ENCODE measurements around the gene TARDBP. TPM values are rescaled to one million over a fixed set of nuclear protein-coding genes. Genes with fewer than 3 reads are reported as not detected.
"Not testable (repeated sequence)": the region's sequence is repeated elsewhere in the genome, so short reads cannot be mapped to it uniquely, and the experiment has no call there.

The TARDBP gene
- total RNA-seq, 1 donor from 2014 or later: 107 TPM

DNA sequence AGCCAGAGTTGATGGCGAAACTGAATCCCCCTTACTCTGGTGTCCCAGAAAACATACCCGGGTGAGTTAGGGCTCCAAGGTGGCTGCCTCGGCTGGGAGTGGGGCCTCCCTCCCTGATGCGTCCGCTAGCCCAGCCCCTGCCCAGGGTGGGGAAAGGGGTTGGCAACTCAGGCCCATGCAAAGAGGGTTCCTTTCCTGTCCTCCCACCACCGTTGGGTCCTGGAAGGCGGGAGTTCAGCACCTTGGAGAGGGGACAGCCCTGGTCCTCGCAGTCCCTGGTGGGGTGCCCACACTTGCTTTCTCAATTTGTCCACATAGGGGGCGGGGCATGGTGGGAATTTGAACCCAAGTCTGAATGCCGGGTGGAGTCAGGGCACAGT is 41.3 kb downstream of the TARDBP start:
- intact Hi-C loops (cut with DNase I): no loop called here
- ATAC-seq (peak; percentile 26), DNase-seq (ENCODE audit: missing footprints) (no peak)

DNA sequence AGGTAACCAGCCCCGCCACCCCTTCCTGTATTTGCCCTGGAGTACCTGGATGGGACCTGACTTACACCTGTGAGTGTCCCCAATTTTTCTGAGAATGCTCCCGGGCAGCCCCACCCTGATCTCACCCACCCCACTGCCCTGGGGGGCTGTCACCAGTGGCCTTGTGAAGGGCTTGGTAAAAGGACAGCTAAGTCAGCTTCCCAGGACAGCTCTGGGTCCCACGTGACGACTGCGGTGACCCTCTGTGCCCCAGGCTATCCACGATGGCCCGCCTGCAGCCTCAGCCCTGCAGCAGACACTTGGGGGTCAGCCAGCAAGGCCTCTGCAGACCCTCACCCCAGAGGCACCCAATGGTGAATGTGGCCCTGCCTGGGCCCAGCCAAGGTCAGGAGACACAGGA is 41.7 kb downstream of the TARDBP start:
- intact Hi-C loops (cut with DNase I): no loop called here
- ATAC-seq: no peak
- no peak for DNase-seq (ENCODE audit: missing footprints)

DNA sequence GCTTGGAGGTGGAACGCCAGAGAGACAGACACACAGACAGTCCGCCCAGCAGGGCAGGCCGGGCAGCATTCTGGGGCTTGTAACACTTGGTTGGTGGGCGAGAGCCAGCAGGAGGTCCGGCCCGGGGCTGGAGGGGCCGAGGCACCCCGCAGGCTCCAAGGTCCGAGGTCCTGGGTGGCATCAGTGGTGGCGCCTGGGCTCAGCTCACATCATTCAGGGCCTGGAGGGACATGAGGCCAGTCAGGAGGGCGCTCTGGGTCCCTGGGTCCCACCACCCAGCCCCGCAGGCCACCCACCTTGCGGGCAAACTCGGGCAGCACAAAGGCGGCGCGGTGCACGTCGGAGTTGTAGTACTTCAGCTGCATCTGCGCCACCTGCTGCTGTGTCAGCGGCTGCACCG is 42.2 kb downstream of the TARDBP start:
- DNase-seq (ENCODE audit: missing footprints) (no peak), ATAC-seq (no peak)
- intact Hi-C loops (cut with DNase I): no loop called here

DNA sequence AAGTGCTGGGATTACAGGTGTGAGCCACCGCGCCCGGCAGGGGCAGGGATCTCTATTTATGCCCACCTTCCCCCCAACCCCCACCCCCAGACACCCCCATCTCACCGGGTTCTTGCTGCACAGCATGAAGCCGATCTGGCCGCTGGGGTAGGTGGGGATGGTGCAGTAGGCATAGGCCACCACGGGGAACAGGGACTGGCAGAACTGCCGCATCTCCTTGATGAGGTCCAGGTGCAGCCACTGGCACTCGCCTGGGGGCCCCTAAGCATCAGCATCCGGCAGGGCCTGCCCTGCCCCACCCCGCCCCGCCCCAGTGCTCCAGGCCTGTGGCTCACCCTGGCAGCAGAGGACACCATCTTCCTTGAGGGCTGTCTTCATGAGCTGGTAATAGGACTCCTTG is 43.2 kb downstream of the TARDBP start:
- no peak for ATAC-seq
- DNase-seq (ENCODE audit: missing footprints): no peak
- intact Hi-C loops (cut with DNase I): no loop called here

DNA sequence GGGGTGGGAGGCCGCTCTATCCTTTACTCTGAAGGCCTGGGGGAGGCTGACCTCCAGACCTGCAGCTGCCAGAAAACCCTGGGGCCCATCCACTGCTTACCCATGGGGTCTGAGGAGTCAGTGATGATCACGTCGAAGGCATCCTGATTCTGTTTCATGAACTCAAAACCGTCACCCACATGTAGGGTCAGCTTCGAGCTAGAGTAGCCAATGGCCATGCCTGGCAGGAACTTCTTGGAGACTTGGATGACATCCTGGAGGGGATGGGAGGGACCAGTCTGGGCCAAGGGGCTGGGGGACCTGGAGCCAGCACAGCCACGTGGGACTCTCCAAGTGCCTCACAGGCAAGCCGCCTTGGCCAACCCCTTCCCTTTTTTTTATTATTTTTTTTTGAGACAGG is 44.0 kb downstream of the TARDBP start:
- ATAC-seq (no peak), DNase-seq (ENCODE audit: missing footprints) (no peak)
- intact Hi-C loops (cut with DNase I): no loop called here

DNA sequence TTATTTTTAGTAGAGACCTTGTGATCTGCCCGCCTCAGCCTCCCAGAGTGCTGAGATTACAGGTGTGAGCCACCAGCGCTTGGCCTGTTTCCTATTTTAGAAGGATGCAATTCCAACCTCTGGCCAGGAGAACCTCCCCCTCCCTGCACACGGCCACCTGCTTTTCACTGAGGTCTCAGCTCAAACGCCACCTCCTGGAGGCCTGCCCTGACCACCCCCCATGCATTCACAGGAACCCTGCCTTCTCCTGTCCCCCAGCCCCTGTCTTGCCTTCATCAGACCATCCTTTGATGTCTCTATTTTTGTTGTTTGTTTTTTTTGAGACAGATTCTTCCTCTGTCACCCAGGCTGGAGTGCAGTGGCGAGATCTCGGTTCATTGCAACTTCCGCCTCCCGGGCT is 45.0 kb downstream of the TARDBP start:
- no peak for DNase-seq (ENCODE audit: missing footprints)
- ATAC-seq: no peak
- intact Hi-C loops (cut with DNase I): no loop called here

DNA sequence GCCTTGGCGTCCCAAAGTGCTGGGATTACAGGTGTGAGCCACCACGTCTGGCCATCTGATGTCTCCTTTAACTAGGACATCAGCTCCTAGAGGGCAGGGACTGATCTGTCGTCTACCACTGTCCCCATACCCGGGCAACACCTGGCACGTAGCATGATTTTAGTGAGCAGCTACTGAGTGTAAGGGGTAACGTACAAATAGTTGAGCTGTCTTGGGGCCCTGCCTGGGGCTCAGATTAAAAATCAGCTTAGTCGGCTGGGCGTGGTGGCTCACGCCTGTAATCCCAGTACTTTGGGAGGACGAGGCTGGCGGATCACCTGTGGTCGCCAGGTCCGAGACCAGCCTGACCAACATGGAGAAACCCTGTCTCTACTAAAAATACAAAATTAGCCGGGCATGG is 45.6 kb downstream of the TARDBP start:
- ATAC-seq (no peak), DNase-seq (ENCODE audit: missing footprints) (no peak)
- intact Hi-C loops (cut with DNase I): no loop called here

DNA sequence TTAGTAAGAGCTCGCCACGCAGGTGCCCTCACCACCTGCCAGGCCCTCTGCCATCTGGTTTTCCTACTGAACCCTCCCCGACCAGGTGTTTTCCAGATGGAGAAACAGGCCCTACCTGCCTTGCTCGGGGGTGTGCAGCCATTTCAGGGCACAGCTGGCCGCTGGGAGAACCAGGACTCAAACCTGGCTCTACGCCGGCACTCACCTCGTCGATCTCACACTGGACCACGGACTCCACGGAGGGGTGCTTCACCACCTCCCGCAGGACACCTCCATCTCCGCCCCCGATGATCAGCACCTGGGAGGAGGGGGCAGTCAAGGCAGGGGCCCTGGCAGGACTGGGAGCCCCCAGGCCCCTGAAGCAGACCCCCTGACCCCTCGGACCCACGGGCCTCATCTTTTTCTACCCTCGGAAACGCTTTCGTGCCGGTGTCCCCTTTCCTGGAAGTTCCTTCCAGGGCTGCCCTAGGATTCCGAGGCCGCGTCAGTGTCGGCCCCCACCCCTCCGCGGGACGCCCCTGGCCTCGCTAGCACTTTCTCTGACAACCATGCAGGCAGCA is 46.2 kb downstream of the TARDBP start:
- no peak for DNase-seq (ENCODE audit: missing footprints)
- intact Hi-C loops (cut with DNase I): no loop called here
- ATAC-seq: no peak

DNA sequence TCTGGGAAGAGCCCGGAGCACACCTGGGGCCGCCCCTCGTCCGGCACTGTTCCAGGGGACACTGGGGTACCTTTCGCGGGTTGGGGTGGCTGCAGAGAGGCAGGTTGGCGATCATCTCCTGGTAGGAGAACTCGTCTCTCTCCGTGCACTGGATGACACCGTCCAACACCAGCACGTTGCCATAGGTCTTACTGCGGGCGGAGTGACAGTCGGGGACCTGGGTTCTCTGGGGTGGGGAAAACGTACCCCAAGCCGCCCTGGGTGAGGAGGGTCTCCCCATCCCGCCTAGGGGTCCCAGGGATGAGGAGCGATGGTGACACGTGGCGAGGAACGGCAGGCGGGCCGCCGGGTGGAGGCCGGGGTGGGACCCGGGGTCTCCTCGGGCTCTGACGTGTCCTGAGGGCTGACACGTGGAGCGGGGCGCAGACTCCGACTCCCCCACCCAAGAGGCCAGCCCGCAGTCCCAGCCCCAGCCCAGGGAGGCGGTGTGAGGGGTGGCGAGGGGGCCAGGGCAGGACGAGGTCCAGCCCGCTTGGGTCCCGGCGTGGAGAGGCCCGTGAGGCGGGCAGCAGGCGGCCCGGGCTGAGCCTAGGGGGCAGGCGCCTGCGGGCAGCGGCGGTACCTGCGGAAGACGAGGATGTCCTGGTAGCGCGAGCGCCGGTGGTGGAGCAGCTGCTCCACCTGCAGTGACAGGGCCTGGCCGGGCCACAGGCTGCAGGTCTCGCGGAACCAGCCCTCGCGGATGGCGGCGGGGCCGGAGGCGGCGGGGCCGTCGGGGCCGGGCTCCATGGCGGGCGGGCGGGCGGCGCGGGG is 46.9 kb downstream of the TARDBP start:
- intact Hi-C loops (cut with DNase I): no loop called here
- no peak for DNase-seq (ENCODE audit: missing footprints)
- no peak for ATAC-seq

DNA sequence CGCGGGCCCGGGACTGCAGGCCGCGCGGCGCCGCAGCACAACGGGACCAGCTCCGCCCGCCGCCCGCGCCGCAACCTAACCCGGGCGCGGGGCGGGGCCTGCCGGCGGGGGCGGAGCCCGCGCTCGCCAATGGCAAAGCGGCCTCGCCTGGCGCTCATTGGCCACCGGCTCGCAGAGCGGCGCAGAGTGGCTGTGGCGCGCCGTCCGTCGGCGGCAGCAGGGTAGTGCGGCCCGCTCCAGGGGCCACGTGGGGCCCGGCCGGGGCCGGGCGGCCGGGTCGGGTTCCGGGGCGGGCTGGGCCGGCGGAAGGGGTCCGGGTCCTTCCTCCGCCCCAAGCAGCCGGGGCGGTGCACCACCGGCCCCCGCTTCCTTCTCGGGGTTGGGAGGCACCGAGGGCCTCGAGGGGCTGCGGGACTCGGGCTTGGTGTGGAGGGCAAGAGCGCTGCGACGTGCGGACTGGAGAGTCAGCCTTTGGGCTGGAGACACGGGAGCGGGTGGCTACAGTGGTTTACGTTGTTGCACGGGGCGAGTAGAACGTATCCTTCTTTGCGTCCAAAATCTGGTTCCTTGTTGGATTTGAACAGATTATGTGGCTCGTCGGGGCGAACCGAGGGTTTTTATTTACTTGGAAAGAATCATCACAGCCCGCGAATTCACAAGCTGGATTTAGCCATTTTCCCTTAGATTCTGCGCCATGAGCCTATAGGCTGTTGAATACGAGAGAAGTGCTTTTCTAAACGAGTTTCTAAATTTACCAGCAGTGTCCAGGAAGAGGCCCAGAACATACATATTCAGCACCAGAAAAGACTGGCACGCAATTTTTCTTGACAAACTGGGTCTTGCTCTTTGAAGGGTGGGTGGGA is 47.7 kb downstream of the TARDBP start, which contains the start of gene SRM:
Gene SRM, minus strand, starts transcription at position 51 of the 863 bp plus-strand sequence. CDS start 75 bp downstream, outside the sequence.
- peak; percentile 100 for ATAC-seq
- intact Hi-C loops (cut with DNase I): no loop called here
- peak; percentile 96 for DNase-seq (ENCODE audit: missing footprints)

DNA sequence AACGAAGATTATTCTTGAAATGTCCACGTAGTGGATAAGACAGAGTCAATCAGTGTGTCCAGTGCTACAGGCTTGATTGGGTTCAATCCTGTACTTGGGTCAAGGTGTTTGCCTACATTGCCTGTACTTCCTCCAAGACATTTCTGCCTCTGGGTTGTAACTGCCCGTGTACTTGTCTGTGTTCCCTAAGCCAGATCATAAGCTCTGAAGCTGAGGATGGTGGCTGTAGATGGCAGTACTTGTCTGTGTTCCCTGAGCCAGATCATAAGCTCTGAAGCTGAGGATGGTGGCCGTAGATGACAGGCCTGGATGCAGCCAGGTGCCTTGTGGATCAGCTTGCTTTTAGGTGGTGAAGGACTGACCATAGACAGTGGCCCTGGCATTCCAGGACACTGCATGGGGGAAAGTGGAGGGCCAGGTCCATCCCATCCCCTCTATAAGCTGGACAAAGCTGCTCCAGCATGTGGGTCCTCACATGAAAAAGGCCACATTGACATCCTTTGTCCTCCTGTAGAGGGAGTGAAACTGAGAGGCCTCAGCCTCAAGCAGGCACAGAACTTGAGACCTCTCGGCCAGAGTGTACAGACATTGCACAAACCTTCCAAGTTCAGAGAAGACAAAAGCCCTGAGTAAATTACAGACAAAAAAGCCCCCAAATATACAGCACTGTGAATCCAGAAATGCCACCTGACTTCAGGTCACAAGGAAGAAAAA is 49.4 kb downstream of the TARDBP start:
- DNase-seq (ENCODE audit: missing footprints) (no peak), ATAC-seq (no peak)
- intact Hi-C loops (cut with DNase I): no loop called here

DNA sequence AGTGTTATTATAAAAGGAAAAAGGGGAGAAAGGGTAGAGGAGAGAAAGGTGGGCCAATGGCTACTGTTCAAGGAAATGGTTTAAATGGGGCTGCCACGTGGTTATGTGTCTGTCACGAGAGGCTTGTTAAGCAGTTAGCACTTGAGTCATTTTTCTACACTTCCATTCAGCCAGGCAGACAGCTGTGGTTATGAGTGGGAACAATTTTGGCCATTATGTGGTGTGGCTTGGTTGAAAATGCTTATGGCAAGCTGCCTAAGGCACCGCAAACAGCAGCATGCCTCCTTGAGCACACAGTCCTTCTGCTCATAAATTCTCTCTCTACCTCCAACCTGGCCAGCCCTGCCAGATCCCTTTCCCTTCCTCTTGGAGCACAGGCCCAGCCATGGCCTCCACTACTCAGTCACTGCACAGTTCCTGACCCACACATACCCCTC is 50.5 kb downstream of the TARDBP start:
- no peak for DNase-seq (ENCODE audit: missing footprints)
- no peak for ATAC-seq
- intact Hi-C loops (cut with DNase I): no loop called here

DNA sequence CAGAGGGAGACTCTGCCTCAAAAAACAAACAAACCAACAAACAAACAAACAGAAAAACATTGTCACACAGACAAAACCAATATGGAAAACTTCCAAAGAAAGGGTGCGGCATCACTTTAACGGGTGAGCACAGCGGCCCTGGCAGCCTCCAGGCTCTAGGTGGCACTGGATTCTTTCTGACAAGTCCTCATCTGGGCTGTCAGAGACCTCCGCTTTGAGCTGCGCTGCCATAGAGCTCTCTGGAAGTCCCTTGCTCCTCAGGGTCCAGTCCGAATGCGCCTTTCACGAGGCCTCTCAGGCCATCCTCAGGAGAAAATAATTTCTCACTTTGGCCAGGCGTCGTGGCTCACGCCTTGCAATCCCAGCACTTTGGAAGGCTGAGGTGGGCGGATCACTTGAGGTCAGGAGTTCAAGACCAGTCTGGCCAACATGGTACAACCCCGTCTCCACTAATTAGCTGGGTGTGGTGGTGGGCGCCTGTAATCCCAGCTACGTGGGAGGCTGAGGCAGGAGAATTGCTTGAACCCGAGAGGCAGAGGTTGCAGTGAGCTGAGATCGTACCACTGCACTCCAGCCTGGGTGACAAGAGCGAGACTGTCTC is 51.6 kb downstream of the TARDBP start:
- ATAC-seq; DNase-seq (ENCODE audit: missing footprints); intact Hi-C loops (cut with DNase I): not testable (repeated sequence)

DNA sequence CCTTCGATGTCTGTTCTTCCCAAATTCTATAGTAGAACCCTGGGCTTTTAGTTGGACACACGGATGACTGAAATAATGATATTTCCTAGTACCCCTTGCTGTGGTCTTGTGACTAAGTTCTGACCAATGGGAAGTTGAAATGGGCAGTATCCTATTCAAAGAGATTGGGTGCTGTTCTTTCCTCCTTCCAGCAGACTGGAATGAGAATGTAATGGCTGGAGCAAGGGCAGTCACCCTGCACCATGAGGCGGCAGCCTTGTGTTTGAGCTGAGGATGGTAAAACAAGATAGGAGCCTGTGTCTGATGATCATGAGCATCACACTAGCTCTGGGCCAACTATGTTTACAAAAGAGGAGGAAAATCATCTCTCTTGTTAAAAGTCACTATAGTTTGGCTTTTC is 52.5 kb downstream of the TARDBP start:
- DNase-seq (ENCODE audit: missing footprints) (no peak), ATAC-seq (no peak)
- intact Hi-C loops (cut with DNase I): no loop called here

DNA sequence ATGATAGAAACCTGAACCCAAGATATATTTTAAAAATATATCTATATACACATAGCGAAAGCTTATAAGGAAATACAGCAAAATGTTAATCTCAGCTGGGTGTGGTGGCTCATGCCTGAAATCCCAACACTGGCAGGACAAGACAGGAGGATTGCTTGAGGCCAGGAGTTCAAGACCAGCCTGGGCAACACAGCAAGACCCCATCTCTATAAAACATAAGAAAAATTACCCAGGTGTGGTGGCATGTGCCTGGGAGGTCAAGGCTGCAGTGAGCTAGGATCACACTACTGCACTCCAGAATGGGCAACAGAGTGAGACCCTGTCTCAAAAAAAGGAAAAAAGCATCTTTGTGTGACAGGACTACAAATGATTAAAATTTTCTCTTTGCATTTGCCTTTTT is 53.3 kb downstream of the TARDBP start:
- intact Hi-C loops (cut with DNase I): no loop called here
- DNase-seq (ENCODE audit: missing footprints) (no peak), ATAC-seq (no peak)

DNA sequence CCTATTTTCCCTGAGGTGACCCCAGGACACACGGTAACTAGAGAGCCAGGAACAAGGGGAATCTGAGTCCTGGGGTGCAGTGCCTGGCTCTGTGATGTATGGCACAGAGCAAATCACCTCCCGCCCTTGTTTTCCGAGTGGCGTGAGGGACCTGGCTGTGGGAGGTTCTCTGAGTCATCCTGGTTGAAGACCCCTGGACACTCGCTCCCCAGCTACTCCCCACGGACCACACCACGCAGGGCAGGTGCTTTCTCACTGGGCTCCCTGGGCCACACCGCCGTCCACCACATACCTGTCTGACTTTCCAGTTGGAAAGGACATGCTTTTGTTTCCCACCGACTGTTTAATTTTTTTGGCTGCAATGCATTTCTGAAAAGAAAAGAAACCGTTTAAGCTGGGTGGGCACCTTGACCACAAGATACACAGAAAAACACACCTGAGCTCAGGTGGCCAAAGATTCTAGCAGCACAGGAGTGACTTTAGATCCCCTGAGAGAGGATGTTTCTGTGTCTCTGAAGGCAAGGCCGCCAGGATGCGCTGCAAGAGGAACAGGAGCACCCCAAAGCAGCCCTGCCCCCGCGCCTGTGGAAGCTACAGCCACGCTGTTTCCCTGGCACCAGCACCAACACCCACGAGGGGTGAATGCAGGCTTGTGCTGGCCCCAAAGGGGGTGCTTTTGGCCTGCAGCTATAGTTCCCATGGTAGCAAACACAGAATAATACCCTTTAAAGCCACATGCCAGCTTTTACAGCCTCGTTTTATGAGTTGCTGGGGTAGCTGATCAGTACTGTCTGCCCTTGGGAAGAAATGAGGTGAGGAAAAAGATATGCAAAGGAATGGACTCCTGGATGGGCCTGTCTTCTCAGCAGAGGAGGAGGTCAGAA is 55.5 kb downstream of the TARDBP start:
- intact Hi-C loops (cut with DNase I): no loop called here
- DNase-seq (ENCODE audit: missing footprints): no peak
- no peak for ATAC-seq

DNA sequence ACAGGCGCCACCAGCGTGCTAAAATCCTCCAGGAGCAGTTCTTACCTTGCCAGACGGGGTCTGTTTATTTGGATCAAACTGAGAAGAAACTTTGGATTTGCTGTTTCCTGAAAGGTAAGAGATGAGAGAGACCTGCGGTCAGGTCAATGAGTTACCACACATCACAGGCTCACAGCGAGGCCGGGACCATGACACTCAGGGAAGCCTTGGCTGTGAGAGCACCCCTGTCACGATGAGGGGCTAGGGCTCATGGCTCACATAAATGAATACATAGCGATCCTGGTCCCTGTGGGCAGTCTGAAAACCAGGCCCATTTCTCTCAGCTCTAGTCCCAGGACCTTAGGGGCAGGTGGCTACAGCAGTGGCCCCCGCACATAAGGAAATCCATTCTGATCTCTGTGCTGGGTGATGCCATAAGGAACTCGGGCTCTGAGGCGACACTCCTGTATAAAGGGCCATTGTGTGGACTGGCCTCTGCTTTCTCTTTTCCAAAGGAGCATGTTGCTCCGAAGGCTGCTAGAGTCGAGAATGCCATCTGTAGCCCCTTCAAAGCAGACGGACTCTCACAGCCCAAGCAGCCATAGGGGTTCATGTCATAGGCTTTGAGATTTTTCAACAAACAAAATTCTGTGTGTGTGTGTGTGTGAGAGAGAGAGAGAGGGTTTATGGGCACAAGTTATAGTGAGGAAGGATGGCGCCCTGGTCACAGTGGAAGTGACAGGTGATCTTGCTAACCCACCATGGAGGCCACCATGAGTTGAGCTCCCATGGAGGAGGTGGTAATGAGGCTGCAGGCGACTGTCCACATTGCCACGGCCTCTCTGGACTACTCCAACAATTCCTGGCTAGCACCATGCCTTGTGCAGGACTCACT is 56.4 kb downstream of the TARDBP start:
- ATAC-seq: no peak
- DNase-seq (ENCODE audit: missing footprints): no peak
- intact Hi-C loops (cut with DNase I): no loop called here

Data from Right ventricle myocardium inferior (tissue), 1 donor.